ENCODE results near the gene SPARC.
"Not testable (repeated sequence)": the region's sequence is repeated elsewhere in the genome, so short reads cannot be mapped to it uniquely, and the experiment has no call there.

SPARC gene

GRCh38 chr5:151700820-151701219, 14.1 kb upstream of the SPARC start:
- no peak for DNase-seq (ENCODE audit: low read depth, low spot score)

GRCh38 chr5:151700296-151700695, 13.6 kb upstream of the SPARC start:
- DNase-seq (ENCODE audit: low read depth, low spot score) = no peak

- DNase-seq (ENCODE audit: low read depth, low spot score) = peak; percentile 77
These were observed 12.6 kb upstream of the SPARC start for GRCh38 chr5:151699071-151699901.

GRCh38 chr5:151698081-151698480, 11.4 kb upstream of the SPARC start:
- DNase-seq (ENCODE audit: low read depth, low spot score) = not testable (repeated sequence)

GRCh38 chr5:151697452-151697851, 10.7 kb upstream of the SPARC start:
- DNase-seq (ENCODE audit: low read depth, low spot score) = no peak

- DNase-seq (ENCODE audit: low read depth, low spot score) = no peak
These were observed 9.9 kb upstream of the SPARC start for GRCh38 chr5:151696470-151697061.

- DNase-seq (ENCODE audit: low read depth, low spot score) = no peak
These were observed 8.7 kb upstream of the SPARC start for GRCh38 chr5:151695464-151695863.

- no peak for DNase-seq (ENCODE audit: low read depth, low spot score)
These were observed 7.3 kb upstream of the SPARC start for GRCh38 chr5:151694035-151694485.

GRCh38 chr5:151692312-151692711, 5.6 kb upstream of the SPARC start:
- no peak for DNase-seq (ENCODE audit: low read depth, low spot score)

GRCh38 chr5:151691706-151692105, 5.0 kb upstream of the SPARC start:
- DNase-seq (ENCODE audit: low read depth, low spot score) = no peak

- DNase-seq (ENCODE audit: low read depth, low spot score) = not testable (repeated sequence)
These were observed 2.9 kb upstream of the SPARC start for GRCh38 chr5:151689591-151689990.

GRCh38 chr5:151688436-151688835, 1.7 kb upstream of the SPARC start:
- no peak for DNase-seq (ENCODE audit: low read depth, low spot score)

- no peak for DNase-seq (ENCODE audit: low read depth, low spot score)
These were observed 704 bp downstream of the SPARC start for GRCh38 chr5:151685749-151686673.

GRCh38 chr5:151684690-151685361, 1.9 kb downstream of the SPARC start:
- DNase-seq (ENCODE audit: low read depth, low spot score) = peak; percentile 80

- DNase-seq (ENCODE audit: low read depth, low spot score) = no peak
These were observed 2.6 kb downstream of the SPARC start for GRCh38 chr5:151683986-151684588.

- DNase-seq (ENCODE audit: low read depth, low spot score) = no peak
These were observed 3.3 kb downstream of the SPARC start for GRCh38 chr5:151683444-151683843.

GRCh38 chr5:151682751-151683331, 3.9 kb downstream of the SPARC start:
- DNase-seq (ENCODE audit: low read depth, low spot score) = no peak

GRCh38 chr5:151682240-151682639, 4.5 kb downstream of the SPARC start:
- DNase-seq (ENCODE audit: low read depth, low spot score) = no peak

- no peak for DNase-seq (ENCODE audit: low read depth, low spot score)
These were observed 5.7 kb downstream of the SPARC start for GRCh38 chr5:151680944-151681427.

GRCh38 chr5:151680156-151680505, 6.6 kb downstream of the SPARC start:
- not testable (repeated sequence) for DNase-seq (ENCODE audit: low read depth, low spot score)
